GM12892 (cell line): Measurements from ENCODE around the gene FNDC3A.

ENCODE experiments used
- POLR2A ChIP-seq: IDR thresholded peaks from 2 replicates; pipeline ENCODE4 v1.6.1; 2011; ENCODE audit warnings: low read depth, low read length, control low read depth
- POLR2AphosphoS5 ChIP-seq: IDR thresholded peaks from 2 replicates; pipeline ENCODE4 v1.6.1; 2011; ENCODE audit warnings: low read depth, low read length, control low read depth
- TAF1 ChIP-seq: IDR thresholded peaks from 2 replicates; pipeline ENCODE4 v1.6.1; 2011; ENCODE audit warnings: low read depth, mild to moderate bottlenecking, control low read depth, low read length, borderline replicate concordance

- TF ChIP-seq POLR2A = no peak
- no peak for TF ChIP-seq TAF1
- TF ChIP-seq POLR2AphosphoS5 = no peak
Observed at GRCh38 chr13:49098771-49099512, 123.2 kb downstream of the FNDC3A start.
